ENCODE data around the gene QPRT. TPM values are rescaled to one million over a fixed set of nuclear protein-coding genes. Genes with fewer than 3 reads are reported as not detected.

Gene QPRT
- total and polyA plus RNA-seq, 2 experiments from 2014 or later = 65.4 to 128 TPM

DNA sequence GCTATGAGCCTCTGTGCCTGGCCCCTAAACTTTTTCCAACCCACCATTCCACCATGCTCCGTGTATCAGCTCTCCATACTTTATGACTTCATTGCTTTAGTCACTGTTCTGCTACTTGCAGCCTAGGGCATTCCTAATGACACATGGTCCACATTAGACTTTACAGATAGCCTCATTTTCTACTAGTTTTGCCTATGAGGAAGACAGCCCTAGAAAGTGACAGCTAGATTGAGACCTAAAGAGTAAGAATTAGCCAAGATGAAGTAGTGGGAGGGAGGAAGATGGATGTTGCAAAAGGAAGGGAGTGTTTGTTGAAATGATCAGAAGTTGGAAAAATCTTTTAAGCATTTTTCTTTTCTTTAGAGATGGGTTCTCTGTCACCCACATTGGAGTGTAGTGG lies 55.8 kb downstream of the QPRT start:
- H3K36me3 Mint-ChIP-seq (ENCODE audit: low read depth) = peaks cover 83% of the 10 kb centered on the region
- Histone ChIP-seq H3K4me3 (no peak overlapping the region), H3K36me3 (ENCODE audit: insufficient read depth) (peaks cover 25% of the 10 kb centered on the region), H4K20me1 (replicated peaks; ENCODE audit: insufficient read depth) (peaks cover 43% of the 10 kb centered on the region), H3K27ac (ENCODE audit: low read depth) (0 out of 2 replicates have a peak overlapping the region, but pooled peaks have one; percentile 32), H3K4me1 (ENCODE audit: insufficient read depth) (no peaks in the 10 kb centered on the region; the same call in 1 of the 2 replicates), H2AFZ (no peak overlapping the region), H3F3A (replicated peaks; ENCODE audit: low read depth) (peaks cover 67% of the 10 kb centered on the region), H3K79me2 (replicated peaks; ENCODE audit: insufficient read depth) (peaks cover 6% of the 10 kb centered on the region), H3K9me2 (ENCODE audit: insufficient read depth) (no peaks in the 10 kb centered on the region), H3K4me2 (no peak overlapping the region), H3K27me3 (ENCODE audit: insufficient read depth) (no peaks in the 10 kb centered on the region)
- TF ChIP-seq CREB1 (CRISPR knock-in tag; IDR thresholded peaks at IDR 0.05; ENCODE audit: low read depth) = no peak
- no peak for TF ChIP-seq ZNF114 (CRISPR knock-in tag; IDR thresholded peaks at IDR 0.05)
- TF ChIP-seq, protein P1, sequence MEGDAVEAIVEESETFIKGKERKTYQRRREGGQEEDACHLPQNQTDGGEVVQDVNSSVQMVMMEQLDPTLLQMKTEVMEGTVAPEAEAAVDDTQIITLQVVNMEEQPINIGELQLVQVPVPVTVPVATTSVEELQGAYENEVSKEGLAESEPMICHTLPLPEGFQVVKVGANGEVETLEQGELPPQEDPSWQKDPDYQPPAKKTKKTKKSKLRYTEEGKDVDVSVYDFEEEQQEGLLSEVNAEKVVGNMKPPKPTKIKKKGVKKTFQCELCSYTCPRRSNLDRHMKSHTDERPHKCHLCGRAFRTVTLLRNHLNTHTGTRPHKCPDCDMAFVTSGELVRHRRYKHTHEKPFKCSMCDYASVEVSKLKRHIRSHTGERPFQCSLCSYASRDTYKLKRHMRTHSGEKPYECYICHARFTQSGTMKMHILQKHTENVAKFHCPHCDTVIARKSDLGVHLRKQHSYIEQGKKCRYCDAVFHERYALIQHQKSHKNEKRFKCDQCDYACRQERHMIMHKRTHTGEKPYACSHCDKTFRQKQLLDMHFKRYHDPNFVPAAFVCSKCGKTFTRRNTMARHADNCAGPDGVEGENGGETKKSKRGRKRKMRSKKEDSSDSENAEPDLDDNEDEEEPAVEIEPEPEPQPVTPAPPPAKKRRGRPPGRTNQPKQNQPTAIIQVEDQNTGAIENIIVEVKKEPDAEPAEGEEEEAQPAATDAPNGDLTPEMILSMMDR (conservative IDR thresholded peaks at IDR 0.05; ENCODE audit: low read depth in 2 of 2) = no peak
- TF ChIP-seq, protein P2, sequence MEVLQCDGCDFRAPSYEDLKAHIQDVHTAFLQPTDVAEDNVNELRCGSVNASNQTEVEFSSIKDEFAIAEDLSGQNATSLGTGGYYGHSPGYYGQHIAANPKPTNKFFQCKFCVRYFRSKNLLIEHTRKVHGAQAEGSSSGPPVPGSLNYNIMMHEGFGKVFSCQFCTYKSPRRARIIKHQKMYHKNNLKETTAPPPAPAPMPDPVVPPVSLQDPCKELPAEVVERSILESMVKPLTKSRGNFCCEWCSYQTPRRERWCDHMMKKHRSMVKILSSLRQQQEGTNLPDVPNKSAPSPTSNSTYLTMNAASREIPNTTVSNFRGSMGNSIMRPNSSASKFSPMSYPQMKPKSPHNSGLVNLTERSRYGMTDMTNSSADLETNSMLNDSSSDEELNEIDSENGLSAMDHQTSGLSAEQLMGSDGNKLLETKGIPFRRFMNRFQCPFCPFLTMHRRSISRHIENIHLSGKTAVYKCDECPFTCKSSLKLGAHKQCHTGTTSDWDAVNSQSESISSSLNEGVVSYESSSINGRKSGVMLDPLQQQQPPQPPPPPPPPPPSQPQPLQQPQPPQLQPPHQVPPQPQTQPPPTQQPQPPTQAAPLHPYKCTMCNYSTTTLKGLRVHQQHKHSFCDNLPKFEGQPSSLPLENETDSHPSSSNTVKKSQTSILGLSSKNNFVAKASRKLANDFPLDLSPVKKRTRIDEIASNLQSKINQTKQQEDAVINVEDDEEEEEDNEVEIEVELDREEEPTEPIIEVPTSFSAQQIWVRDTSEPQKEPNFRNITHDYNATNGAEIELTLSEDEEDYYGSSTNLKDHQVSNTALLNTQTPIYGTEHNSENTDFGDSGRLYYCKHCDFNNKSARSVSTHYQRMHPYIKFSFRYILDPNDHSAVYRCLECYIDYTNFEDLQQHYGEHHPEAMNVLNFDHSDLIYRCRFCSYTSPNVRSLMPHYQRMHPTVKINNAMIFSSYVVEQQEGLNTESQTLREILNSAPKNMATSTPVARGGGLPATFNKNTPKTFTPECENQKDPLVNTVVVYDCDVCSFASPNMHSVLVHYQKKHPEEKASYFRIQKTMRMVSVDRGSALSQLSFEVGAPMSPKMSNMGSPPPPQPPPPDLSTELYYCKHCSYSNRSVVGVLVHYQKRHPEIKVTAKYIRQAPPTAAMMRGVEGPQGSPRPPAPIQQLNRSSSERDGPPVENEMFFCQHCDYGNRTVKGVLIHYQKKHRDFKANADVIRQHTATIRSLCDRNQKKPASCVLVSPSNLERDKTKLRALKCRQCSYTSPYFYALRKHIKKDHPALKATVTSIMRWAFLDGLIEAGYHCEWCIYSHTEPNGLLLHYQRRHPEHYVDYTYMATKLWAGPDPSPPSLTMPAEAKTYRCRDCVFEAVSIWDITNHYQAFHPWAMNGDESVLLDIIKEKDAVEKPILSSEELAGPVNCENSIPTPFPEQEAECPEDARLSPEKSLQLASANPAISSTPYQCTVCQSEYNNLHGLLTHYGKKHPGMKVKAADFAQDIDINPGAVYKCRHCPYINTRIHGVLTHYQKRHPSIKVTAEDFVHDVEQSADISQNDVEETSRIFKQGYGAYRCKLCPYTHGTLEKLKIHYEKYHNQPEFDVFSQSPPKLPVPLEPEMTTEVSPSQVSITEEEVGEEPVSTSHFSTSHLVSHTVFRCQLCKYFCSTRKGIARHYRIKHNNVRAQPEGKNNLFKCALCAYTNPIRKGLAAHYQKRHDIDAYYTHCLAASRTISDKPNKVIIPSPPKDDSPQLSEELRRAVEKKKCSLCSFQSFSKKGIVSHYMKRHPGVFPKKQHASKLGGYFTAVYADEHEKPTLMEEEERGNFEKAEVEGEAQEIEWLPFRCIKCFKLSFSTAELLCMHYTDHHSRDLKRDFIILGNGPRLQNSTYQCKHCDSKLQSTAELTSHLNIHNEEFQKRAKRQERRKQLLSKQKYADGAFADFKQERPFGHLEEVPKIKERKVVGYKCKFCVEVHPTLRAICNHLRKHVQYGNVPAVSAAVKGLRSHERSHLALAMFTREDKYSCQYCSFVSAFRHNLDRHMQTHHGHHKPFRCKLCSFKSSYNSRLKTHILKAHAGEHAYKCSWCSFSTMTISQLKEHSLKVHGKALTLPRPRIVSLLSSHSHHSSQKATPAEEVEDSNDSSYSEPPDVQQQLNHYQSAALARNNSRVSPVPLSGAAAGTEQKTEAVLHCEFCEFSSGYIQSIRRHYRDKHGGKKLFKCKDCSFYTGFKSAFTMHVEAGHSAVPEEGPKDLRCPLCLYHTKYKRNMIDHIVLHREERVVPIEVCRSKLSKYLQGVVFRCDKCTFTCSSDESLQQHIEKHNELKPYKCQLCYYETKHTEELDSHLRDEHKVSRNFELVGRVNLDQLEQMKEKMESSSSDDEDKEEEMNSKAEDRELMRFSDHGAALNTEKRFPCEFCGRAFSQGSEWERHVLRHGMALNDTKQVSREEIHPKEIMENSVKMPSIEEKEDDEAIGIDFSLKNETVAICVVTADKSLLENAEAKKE (CRISPR knock-in tag; IDR thresholded peaks at IDR 0.05) = no peak
- TF ChIP-seq EZH2phosphoT487 (IDR thresholded peaks at IDR 0.05; ENCODE audit: unreplicated experiment) = no peak
- TF ChIP-seq JUNB (IDR thresholded peaks at IDR 0.05; ENCODE audit: unreplicated experiment) = no peak
- no peak for TF ChIP-seq POLR2AphosphoS5 (IDR thresholded peaks at IDR 0.05; ENCODE audit: low read depth)
- TF ChIP-seq, protein P3, sequence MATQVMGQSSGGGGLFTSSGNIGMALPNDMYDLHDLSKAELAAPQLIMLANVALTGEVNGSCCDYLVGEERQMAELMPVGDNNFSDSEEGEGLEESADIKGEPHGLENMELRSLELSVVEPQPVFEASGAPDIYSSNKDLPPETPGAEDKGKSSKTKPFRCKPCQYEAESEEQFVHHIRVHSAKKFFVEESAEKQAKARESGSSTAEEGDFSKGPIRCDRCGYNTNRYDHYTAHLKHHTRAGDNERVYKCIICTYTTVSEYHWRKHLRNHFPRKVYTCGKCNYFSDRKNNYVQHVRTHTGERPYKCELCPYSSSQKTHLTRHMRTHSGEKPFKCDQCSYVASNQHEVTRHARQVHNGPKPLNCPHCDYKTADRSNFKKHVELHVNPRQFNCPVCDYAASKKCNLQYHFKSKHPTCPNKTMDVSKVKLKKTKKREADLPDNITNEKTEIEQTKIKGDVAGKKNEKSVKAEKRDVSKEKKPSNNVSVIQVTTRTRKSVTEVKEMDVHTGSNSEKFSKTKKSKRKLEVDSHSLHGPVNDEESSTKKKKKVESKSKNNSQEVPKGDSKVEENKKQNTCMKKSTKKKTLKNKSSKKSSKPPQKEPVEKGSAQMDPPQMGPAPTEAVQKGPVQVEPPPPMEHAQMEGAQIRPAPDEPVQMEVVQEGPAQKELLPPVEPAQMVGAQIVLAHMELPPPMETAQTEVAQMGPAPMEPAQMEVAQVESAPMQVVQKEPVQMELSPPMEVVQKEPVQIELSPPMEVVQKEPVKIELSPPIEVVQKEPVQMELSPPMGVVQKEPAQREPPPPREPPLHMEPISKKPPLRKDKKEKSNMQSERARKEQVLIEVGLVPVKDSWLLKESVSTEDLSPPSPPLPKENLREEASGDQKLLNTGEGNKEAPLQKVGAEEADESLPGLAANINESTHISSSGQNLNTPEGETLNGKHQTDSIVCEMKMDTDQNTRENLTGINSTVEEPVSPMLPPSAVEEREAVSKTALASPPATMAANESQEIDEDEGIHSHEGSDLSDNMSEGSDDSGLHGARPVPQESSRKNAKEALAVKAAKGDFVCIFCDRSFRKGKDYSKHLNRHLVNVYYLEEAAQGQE (IDR thresholded peaks at IDR 0.05; ENCODE audit: unreplicated experiment) = no peak
- no peak for TF ChIP-seq NANOG (IDR thresholded peaks at IDR 0.05; ENCODE audit: borderline replicate concordance)
- DNase-seq (ENCODE audit: low spot score) = no peak
- H3K4me1 Mint-ChIP-seq = peaks cover 4% of the 10 kb centered on the region; the same call in 1 of the 3 replicates
- H3K27ac Mint-ChIP-seq = no peak overlapping the region
- H3K9me3 Mint-ChIP-seq = no peaks in the 10 kb centered on the region; the same call in 2 of the 3 replicates
- no peak for ATAC-seq
- peaks cover 23% of the 10 kb centered on the region for H3K27me3 Mint-ChIP-seq (ENCODE audit: insufficient read depth, low read depth, poor library complexity)
- H3K4me3 Mint-ChIP-seq = no peak overlapping the region

Measured in GM23338 (cell line).